Stimulated activated CD8-positive, alpha-beta memory T cell treated with anti-CD3 and anti-CD28 coated beads, Interleukin-12 subunit alpha, Interleukin-12 subunit beta, amount 100 ng/mL, for 24 hours (primary cell): ENCODE results near the gene GLUL.
"Not testable (repeated sequence)": the region's sequence is repeated elsewhere in the genome, so short reads cannot be mapped to it uniquely, and the experiment has no call there.

ENCODE experiments used
- DNase-seq: peaks from one replicate; pipeline ENCODE4 v3.0.0-alpha.2; 2020; ENCODE audit errors: extremely low read depth

Gene GLUL

DNA sequence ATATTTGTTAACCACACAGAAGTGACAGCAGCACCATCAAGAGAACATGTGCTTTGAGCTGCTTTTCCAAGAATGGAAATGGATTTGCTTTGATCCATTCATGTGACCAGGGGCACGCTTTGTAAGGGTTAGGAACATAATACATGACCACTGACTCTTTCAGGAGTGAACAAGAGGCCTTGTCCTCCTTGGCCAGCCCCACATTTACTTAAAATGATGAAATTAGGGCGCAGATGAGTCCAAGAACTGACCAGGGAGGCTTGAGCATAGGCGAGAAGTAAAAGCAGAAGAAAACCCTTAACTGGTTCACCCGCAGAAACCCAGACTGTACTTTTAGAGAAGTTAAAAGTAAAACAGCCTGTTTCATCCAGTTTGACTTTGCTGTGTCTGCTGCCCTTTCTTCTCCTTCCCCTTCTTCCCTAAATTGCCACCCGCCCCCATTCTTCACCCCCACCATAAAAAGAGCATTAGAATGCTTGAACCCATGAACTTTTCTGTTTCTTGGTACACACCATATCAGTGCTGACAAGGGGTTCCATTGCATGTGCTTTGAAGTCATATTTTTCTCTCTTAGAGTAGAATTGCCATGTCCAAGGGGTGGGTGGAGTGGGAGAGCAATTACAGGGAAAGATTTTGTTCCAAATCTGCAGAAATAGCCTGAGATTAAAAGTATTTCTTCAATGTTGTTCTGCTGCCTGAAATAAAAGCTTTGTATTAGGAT, 2.6 kb upstream of the GLUL start:
- DNase-seq = no peak

DNA sequence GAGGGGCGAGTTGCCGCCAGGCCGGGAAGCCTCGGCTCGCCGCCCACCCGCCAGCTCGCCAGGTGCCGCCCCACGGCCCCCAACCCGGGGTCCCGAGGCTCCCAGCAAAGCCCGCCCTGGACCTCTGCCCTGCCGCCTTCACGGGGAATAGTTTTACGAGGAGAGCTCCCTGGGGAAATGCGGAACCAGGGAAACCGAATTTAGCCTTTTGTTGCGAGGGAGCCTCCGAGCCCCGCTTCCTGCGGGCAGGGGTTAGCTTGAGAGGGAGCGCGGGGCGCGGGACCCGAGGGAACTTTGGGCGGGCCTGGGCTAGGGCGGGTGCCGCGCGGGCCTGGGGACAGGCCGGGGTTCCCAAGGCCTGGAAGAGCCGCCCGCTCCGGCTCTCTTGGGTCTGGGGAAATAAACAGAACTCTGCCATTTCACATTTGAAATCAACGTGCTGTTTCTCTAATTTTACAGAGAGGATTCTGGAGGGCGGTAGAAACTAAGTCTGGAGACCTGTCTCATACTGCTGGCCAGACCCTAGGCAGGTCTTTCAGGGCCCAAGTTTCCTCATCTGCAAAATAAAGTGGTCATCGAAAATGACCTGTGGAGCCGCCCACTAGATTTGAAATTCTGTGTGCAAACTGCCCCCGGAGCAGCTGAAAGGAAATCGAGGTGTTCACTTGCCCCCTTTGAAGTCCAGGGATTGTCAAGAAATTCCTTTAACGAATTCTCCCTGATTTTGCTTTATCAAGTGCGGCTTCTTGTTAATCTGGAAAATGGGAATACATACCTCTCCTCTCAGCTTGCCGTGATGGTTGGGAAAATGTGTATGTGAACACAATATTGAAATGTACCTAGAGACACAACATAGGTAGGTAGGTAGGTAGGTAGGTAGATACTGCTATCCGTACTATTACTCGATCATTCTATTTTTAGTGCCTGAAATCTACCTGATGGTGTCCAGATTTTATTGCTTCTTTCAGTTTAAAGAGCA, 749 bp upstream of the GLUL start:
- no peak for DNase-seq

DNA sequence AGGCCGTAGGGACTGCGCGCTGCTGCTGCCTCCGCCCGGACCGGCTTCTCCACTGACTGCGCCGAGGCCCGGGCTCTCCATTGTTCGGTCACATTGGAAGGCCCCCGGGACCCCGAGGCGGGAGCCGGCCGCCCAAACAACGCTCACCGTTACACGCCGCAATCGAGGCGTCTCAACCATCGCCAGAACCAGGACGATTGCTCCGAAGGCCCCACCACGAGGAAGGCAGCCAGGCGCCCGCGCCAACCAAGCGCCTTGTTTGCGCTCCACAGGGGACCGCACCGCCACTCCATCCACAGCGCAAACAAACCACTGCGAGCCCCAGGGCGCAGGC, 595 bp downstream of the GLUL start:
- no peak for DNase-seq

DNA sequence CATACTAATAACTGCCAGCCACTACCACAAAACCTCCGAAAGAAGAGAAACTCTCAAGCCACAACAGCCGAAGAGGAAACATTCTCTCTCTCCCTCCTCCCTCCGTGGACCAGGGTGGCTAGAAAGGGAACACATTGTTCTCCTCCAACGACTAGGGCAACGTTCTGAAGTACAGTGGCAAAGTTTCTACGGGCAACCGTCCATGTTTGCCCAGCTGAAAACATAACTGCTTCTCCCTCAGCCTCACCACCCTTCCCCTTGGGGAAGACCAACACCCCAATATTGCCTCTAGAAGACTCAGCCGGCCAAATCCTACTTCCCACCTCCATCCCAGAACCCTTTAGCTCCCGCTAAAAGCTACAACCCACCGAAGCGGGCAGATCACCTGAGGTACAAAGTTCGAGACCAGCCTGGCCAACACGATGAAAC, 2.0 kb downstream of the GLUL start:
- DNase-seq = no peak

DNA sequence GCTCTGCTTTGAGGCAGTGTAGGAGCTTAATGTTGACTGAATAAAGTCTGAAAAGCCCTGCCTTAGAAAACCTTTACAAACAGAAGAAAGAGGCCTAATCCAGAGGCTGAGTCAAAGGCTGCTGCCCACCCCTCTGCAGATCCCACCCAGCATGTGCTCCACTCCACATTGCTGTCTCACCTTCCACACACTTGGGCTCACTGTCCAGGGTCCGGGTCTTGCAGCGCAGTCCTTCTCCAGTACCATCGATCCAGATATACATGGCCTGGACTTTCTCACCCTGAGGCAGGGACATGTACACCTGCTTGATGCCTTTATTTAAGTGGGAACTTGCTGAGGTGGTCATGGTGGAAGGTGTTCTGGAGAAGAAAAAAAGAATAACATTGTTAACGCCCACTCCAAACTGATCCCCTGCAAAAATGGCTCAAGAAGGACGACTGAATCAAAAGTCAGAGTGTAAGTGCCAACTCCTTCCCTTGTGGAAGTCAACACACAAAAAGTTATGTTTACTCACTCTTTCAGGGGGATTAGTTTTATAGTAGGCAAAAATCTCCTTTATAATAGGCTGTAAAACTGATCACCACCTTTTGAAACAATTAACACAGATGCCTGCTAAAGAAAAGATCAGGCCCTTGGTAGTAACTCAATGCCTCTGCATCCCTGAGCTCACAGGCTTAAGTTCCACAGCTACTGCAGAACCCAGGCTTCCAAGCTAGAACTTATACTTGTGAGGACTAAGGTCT, 3.0 kb downstream of the GLUL start:
- no peak for DNase-seq

DNA sequence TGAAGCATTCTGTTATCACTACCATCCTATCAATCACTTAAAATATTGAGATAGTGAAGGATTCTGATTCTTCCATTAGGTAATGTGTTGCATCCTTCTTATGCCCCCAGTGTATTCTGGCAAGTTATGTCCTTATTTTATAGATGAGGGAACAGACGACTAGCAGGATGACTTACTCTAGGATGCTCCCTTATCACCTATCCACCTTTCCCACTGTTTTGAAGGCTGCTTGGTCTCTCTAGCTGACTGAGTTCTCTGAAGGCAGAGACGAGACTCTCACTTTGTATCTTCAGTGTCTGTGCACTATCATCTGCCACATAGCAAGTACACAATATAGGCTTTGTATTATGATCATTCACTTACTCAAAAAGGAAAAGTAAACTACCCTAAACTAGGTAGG, 4.0 kb downstream of the GLUL start:
- no peak for DNase-seq

DNA sequence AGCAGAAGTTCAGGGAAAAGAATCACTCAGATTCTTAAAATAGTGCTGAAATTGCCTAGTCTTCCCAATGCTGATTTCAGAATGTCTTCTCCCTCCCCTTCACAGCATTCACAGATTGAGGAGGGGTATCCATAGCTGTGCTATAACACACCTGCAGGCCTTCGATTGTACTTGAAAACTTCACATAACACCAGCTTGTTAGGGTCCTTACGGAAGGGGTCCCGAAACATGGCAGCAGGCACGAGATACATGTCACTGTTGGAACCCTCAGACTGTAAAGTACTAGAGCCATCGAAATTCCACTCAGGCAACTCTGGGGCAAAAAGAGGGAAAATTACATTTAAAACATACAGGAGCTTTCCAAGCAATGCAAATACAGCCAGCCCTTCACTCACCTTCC, 4.6 kb downstream of the GLUL start:
- DNase-seq = no peak

DNA sequence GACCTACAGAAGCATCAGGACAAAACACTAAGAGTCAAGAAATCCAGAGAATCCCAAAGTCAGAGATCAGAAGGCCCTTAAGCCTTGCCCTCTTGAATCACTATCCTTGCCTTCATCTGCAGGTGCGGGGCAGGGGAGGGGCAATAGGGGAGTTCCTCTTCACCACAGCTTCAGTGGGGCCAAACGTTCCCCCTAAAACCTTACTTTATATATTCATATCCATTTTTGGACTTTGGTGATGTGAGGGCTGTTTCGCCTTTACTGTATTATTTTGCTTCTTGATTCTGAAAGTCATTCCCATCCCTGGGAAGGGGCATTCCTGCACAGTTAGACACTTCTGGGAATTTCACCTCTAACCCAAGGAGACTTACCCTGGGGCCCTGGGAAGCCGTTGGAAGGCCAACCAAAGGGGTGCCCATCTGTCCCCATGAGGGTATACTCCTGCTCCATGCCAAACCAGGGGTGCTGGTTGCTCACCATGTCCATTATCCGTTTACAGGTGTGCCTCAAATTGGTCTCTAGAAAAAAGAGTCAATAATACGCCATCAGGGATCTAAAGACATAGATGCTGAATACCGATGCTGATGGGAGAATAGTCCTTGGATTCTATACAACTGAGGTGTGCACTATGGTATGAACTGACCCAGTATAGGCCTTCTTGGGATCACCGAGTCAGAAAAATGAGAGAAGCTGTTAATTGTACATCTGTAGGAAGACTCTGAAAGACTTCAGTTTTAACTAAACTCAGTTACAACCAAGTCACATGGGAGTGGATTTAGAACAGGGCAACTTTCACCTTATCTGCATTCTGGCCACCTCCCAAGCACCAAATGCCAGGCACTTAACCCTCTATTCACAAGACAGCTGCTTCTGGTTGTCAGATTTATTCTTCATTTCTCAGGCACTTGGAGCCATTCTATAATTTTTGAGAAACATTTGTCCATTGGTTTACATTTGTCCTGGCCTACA, 5.4 kb downstream of the GLUL start:
- no peak for DNase-seq

DNA sequence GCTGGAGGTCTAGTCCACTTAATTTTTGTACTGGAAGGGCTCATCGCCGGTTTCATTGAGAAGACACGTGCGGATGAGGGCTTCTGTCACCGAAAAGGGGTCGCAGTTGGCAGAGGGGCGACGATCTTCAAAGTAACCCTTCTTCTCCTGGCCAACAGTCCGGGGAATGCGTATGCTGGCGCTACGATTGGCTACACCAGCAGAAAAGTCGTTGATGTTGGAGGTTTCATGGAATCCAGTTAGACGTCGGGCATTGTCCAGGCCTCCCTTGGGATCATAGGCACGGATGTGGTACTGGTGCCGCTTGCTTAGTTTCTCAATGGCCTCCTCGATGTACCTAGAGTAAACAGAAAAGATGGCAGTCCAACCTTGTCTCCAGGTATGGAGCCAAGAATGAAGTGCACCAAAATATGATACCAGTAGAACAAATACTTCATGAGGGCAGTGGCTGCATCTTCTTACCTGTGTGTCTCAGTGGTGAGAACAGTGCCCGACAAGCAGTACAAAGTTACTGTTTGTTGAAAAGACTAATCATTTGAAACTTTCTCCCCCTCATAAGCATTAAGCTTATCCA, 7.1 kb downstream of the GLUL start:
- DNase-seq = no peak

DNA sequence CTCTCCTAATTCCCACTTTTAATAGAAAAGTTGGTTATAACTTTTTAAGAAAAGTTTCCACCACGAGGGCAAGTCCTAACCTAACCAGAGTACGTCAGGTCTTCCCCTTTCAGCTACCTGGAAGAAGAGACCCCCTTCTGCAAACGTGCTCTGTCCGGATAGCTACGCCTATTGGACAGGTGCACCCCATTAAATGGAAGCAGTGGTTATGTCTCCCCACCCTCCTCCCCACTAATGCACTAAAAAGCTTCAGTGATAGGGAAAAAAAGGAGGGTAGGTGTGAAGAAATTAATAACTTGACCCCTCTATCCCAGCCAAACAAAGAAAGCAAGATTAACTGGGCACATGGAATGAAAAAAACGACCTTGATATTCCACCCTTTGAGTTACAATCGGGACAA, 7.7 kb downstream of the GLUL start:
- no peak for DNase-seq

DNA sequence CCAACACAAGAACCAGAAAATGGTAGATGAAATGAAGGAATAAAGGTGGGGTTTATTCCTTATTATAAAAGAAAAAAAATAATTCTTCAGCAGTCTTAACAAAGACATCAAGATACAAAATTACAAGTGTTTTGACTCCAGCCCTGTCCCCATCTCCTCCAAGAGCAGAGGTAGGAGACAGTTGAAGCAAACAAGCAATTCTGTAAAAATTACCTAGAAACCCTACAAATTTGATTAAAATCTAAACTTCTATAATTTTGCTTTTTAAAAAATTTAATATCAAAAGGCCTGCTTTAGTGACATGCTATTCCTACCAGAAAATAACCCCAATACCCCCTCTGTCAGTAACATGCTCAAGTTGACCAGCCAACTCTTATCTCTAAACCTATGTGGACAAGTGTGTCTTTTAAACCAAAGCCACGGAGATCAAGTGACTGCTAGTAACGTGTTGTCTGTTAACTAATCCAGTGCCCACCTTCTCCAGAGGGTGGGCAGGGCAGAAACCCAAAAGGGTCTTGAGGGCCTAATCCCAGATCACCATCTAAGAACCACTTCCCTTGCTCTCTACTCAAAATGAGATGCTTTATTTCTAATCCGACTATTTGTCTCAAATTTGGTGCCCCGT, 8.4 kb downstream of the GLUL start:
- DNase-seq = no peak

DNA sequence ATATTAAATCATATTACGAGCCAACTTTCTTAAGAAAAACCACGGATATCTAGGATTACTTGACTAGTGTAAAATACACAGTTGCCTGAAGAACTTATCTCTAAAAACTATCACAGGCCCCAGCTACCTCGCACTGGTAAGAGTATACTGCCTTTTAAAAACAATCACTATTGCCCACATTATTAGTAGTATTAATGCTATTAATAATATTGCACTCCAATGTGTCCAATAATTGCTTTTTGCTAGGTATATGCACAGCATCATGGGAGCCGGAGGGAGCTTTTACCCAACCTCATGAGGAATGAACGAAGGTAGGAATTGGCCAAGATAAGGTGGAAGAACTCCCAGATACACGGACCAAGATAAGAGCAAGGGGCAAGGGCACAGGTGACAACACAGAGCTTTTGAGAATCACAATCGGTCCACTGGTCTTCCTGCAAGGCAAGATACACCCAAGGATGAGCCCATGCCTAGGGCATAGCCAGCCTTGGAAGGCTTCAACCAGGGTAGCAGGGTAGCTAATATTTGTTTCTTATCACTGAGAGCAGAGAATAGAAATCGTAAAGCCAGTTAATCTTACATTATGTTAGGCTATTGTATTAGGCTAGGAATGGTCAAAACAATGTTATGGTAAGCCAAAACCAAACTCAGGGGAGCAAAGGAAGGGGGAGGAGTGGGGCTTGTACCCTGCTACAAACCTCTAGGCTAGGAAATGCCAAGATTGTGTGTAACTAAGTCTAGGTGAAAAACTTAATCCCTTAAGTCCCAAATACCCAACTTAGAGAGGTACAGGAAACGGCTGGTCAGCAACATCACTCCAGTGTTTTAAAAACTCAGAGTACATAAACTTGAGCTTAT, 9.4 kb downstream of the GLUL start:
- no peak for DNase-seq

DNA sequence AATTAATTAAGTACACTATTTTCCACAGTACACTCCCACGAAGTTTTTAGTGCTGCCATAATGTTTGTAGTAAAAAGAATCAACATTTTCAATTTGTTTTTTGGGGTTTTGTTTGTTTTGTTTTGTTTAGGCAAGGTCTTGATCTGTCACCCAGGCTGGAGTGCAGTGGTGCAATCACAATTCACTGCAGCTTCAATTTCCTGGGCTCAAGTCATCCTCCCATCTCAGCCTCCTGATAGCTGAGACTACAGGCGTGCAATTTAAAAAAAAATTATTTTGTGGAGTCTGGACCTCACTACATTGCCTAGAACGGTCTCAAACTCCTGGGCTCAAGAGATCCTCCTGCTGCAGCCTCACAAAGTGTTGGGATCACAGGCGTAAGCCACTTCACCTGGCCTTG, 11.4 kb downstream of the GLUL start:
- DNase-seq = no peak

DNA sequence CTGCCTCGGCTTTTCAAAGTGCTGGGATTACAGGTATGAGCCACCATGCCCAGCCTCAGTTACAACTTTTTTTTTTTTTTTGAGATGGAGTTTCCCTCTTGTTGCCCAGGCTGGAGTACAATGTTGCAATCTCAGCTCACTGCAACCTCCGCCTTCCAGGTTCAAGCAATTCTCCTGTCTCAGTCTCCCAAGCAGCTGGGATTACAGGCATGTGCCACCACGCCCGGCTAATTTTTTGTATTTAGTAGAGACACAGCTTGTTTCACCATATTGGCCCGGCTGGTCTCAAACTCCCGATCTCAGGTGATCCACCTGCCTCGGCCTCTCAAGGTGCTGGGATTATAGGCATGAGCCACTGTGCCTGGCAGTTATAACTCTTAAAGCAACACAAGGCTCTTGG, 11.8 kb downstream of the GLUL start:
- not testable (repeated sequence) for DNase-seq

DNA sequence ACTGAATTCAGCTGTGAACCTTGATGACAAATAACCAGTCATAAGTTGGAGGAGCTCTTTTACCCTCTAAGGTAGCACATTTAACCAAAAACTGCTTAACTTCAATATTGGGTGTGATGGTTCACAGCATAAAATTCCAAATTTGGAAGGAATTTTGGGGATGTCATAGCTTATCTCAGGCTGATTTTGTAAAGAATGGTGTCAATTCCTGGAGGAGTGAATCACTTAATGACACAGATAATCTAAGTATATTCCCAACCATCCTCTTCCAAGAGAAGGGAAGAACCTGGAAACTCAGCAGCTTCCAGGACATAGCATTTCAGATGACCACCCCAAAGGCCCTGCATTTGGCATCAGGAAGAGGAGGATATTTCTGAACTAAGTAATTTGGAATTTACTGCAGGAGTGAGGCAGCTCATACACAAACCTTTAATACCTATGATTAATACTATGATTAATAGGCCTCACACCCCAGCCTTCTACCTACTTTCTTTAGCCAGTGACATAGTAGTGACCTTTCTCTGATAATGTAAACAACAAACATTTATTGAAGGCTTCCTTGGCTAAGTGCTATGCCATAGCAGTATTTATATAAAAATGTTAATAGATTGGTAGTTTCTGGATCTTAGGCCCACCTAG, 14.5 kb downstream of the GLUL start:
- DNase-seq = no peak

DNA sequence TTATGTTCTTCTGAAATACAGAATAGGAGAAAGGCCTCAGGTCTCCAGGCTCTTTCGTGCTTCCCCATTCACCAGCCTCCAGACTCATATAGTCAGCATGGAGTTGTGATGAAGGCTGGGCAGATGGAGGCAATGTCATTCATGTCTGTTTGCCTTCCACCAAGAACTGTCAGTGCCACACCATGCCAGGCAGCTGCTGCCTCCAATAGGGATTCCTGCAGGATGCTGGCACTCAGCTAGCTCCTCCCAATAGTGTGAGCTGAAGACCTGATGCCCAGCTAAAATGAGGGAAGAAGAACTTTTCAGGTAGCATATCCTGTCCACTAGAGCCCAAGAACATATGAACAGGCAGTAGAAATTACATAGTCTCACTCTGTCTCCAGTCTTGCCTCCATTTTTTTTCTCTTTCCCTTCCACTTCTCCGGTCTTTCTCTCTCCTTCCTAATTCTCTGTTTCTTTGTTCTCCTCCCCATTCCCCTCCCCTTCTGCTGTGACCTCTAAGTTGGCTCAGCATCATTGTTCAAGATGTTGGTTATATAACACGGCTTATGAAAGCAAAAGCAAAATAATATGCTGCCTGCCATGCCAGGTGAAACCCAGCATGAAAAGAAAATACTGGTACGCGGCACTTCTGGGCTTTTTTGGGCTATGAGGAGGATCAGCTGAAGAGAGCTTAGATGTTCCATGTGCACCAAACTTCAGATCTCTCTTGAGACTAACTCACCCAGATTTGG, 17.3 kb downstream of the GLUL start:
- no peak for DNase-seq

DNA sequence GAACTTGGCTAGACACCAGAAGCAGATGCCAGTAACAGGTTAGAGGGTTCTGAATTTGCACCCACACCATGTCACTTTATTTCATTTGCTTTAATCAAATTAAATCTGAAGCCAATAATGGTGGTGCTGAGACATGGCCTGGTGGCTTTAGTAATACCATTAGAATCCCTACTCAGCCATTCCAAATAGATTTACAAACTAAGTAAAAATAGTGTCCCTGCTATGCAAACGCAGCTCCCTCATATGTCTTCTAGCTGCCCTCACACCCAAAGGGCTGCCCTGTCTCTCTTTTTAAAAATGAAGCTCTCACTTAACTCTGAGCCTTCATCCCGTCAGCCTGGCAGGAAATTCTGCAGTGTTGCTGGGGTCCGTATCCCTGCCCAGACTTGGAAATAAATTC, 21.1 kb downstream of the GLUL start:
- DNase-seq = no peak

DNA sequence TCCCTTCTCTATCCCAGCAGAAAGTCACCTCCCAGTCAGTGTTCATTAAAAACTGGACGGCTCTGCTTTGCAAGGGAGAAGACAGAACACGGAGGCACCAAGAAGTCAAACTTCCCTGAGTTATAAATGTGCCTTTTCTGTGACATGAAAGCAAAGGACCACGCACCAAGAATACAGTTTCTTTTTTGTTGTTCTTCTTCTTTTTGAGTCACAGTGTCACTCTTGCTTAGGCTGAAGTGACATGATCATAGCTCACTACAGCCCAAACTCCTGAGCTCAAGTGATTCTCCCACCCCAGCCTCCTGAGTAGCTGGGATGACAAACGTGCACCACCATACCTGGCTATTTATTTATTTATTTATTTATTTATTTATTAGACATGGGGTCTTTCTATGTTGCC, 22.7 kb downstream of the GLUL start:
- no peak for DNase-seq
